Lung (tissue), 12 donors: Measurements from ENCODE around the gene RNFT2. TPM values are rescaled to one million over a fixed set of nuclear protein-coding genes. Genes with fewer than 3 reads are reported as not detected.

ENCODE experiments used
- ATAC-seq: fragments of 200-7000 bp; cut with Tn5 transposase; one replicate; pipeline ENCODE4 v1.9.1; 2020; ENCODE audit warnings: moderate number of reproducible peaks; ENCODE audit not compliant: insufficient read depth, low FRiP score
- DNase-seq, 3 donors: peaks; one replicate each; pipeline ENCODE4 v3.0.0-alpha.2; 2013 to 2017
- H3K27ac ChIP-seq, 2 donors: one replicate each; pipeline ENCODE4 v1.5.1; 2013; ENCODE audit warnings: mild to moderate bottlenecking in 2 of 2, moderate library complexity in 2 of 2, control low read depth in 1 of 2, inconsistent platforms in 1 of 2, low read depth in 1 of 2, low read length in 1 of 2
- H3K27me3 ChIP-seq, 3 donors: one replicate each; pipeline ENCODE4 v1.5.1; 2013; ENCODE audit warnings: low read length in 2 of 3; ENCODE audit not compliant: control insufficient read depth in 3 of 3, insufficient read depth in 3 of 3
- H3K36me3 ChIP-seq, 4 donors: one replicate each; pipeline ENCODE4 v1.5.1; 2013; ENCODE audit warnings: low read length in 4 of 4, mild to moderate bottlenecking in 1 of 4, moderate library complexity in 1 of 4; ENCODE audit not compliant: control insufficient read depth in 4 of 4, insufficient read depth in 4 of 4
- H3K4me1 ChIP-seq, 5 donors: one replicate each; pipeline ENCODE4 v1.5.1; 2013; ENCODE audit warnings: low read length in 5 of 5, mild to moderate bottlenecking in 2 of 5, moderate library complexity in 1 of 5; ENCODE audit not compliant: control insufficient read depth in 5 of 5, insufficient read depth in 5 of 5
- H3K4me3 ChIP-seq: one replicate; pipeline ENCODE4 v1.5.1; 2013; ENCODE audit warnings: mild to moderate bottlenecking, control low read depth, moderate library complexity
- H3K9ac ChIP-seq, 2 donors: one replicate each; pipeline ENCODE4 v1.5.1; 2013; ENCODE audit warnings: low read length in 2 of 2, control low read depth in 1 of 2; ENCODE audit not compliant: insufficient read depth in 1 of 2
- H3K9me3 ChIP-seq, 4 donors: one replicate each; pipeline ENCODE4 v1.5.1; 2013; ENCODE audit warnings: low read length in 3 of 4, mild to moderate bottlenecking in 1 of 4, moderate library complexity in 1 of 4; ENCODE audit not compliant: control insufficient read depth in 4 of 4, insufficient read depth in 3 of 4
- WGBS, 2 donors: extraction: QIAGEN DNeasy Blood & Tissue Kit; methylation state at CpG; one replicate each; pipeline ENCODE4 v1.1.7; 2013; 5-methylcytosine and 5-hydroxymethylcytosine counted together
- polyA plus RNA-seq, 2 donors: library from polyadenylated mRNA; stranded (reverse); fragments of 200-250 nt; gene quantifications; one replicate each; pipeline ENCODE4 v1.2.1, GENCODE V29; 2013
- total RNA-seq, 2 donors: library from RNA; depleted of rRNA in 1 of 2; stranded (reverse); fragments of >200 nt in 1 of 2; gene quantifications; one replicate each; pipeline ENCODE4 v1.2.1, GENCODE V29; 2014 to 2021
- TF ChIP-seq, protein P1 (sequence below): IDR thresholded peaks from 2 replicates; pipeline ENCODE4 v1.5.1; 2012; ENCODE audit warnings: mild to moderate bottlenecking; ENCODE audit errors: control extremely low read depth, extremely low read depth
- donor health status: control.
- donor health status: control.
- donor health status: Bipolar disorder and iron deficiency.
- donor health status: healthy.
- donor health status: DM: yes; HTN: yes; CAD: no.

RNFT2 gene
- total and polyA plus RNA-seq, 4 donors: 0.37 to 4.9 (median 2.2) TPM

DNA sequence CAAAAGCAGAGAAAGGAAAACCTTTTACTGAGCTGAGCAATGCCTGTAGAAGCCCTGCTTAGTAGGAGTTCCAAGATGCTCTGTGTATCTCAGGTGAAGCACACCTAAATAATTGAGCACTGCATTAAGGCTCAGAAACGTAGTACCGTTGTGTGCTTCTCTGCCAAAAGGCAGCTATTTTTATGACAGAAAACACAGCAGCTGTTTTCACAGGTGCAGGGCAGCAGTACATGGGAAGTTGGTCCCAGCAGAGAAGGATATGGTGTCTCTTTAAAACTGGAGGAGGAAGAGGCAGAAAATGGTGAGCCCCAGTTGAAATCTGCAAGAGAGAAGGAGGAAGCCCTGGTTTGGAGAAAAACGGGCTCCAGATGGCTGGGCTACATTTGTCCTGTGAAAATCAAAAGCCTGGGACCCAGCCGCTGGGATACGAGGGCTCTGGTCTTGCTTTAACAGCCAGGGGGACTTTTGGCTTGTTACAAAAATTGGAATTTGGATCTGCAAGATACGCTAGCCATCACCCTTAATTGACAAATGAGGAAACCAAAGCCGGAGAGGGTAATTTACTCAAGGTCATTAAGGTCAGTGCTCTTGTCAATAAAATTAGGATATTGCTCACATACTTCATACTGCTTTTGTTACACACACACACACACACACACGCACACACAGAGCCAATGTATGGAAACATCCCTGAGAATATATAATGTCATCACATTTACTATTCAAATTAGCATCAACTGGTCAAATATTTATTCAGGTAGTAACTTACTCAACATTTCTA, 27.6 kb upstream of the RNFT2 start:
- WGBS, 2 donors: 55 to 56% methylated on average over 8 of the region's 8 CpGs
- Histone ChIP-seq H3K9me3 (peaks cover 0 to 3% (median 0%) of the 10 kb centered on the region in 4 donors), H3K27ac (no peak overlapping the region), H3K9ac (no peak overlapping the region), H3K27me3 (peaks cover 0 to 9% (median 0%) of the 10 kb centered on the region in 3 donors), H3K4me3 (no peak overlapping the region), H3K4me1 (peaks cover 0 to 7% (median 0%) of the 10 kb centered on the region in 5 donors), H3K36me3 (peaks cover 0 to 8% (median 0%) of the 10 kb centered on the region in 4 donors)
- ATAC-seq: no peak
- TF ChIP-seq, protein P1, sequence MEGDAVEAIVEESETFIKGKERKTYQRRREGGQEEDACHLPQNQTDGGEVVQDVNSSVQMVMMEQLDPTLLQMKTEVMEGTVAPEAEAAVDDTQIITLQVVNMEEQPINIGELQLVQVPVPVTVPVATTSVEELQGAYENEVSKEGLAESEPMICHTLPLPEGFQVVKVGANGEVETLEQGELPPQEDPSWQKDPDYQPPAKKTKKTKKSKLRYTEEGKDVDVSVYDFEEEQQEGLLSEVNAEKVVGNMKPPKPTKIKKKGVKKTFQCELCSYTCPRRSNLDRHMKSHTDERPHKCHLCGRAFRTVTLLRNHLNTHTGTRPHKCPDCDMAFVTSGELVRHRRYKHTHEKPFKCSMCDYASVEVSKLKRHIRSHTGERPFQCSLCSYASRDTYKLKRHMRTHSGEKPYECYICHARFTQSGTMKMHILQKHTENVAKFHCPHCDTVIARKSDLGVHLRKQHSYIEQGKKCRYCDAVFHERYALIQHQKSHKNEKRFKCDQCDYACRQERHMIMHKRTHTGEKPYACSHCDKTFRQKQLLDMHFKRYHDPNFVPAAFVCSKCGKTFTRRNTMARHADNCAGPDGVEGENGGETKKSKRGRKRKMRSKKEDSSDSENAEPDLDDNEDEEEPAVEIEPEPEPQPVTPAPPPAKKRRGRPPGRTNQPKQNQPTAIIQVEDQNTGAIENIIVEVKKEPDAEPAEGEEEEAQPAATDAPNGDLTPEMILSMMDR: no peak
- DNase-seq: no peak

DNA sequence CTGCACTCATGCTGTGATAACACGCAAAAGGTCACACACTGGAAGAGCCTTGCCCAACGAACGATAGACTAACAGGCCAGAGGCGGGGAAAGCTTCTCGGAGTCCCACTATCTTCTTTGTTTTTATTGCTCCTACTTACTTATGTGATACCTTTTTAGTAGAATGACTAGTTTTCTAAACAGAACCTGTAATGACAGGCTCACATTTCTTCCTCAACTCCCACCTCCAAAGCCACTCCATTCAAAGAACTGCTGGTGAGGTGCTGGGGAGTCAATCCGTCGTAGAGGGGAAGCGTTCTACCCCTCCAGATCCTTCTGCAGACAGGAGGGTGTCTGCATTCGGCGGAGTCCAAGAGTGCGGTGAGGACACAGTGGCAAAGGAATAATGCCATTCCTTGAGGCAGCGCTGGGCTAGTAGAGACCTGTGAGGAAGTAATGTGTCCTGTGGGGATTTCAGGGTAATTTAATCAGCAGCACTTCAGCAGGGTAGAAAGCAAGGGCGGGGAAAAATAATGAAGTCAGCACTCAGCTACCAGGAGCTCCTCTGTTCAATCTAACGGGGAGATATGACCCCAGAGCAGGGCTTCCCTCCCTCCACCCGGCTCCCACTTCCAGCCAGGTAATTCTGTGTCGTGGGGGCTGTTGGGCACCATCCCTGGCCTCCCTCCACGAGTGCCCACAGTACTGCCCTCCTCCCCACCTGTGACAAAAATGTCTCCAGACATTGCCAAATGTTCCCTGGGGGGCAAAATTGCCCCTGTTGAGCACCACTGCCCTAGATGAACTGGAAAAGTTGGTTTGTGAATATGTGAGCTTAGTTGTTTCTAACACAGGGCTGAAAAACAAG, 25.4 kb upstream of the RNFT2 start:
- peaks cover 0 to 3% (median 0%) of the 10 kb centered on the region in 4 donors for H3K9me3 ChIP-seq
- no peak overlapping the region for H3K9ac ChIP-seq
- no peak for ATAC-seq
- H3K4me1 ChIP-seq: peaks cover 0 to 15% (median 3%) of the 10 kb centered on the region in 5 donors
- peaks cover 0 to 9% (median 0%) of the 10 kb centered on the region in 3 donors for H3K27me3 ChIP-seq
- TF ChIP-seq, protein P1: no peak
- peaks cover 0 to 17% (median 6%) of the 10 kb centered on the region in 4 donors for H3K36me3 ChIP-seq
- no peak overlapping the region for H3K27ac ChIP-seq
- no peak for DNase-seq
- 88 to 92% methylated on average over 17 of the region's 17 CpGs for WGBS, 2 donors
- H3K4me3 ChIP-seq: no peak overlapping the region

- H3K4me3 ChIP-seq: no peak overlapping the region
- peaks cover 0 to 9% (median 0%) of the 10 kb centered on the region in 3 donors for H3K27me3 ChIP-seq
- ATAC-seq (no peak), DNase-seq (no peak)
- no peak overlapping the region for H3K9ac ChIP-seq
- TF ChIP-seq, protein P1: no peak
- 94 to 96% methylated on average over 2 of the region's 2 CpGs for WGBS, 2 donors
- H3K27ac ChIP-seq: no peak overlapping the region
- peaks cover 0 to 19% (median 6%) of the 10 kb centered on the region in 4 donors for H3K36me3 ChIP-seq
- peaks cover 0 to 1% (median 0%) of the 10 kb centered on the region in 4 donors for H3K9me3 ChIP-seq
- H3K4me1 ChIP-seq: peaks cover 1 to 24% (median 6%) of the 10 kb centered on the region in 5 donors
These were observed 24.6 kb upstream of the RNFT2 start for GRCh38 chr12:116713527-116713926.
